Body of pancreas (tissue), 4 donors: ENCODE results near the gene DACH1. TPM values are rescaled to one million over a fixed set of nuclear protein-coding genes. Genes with fewer than 3 reads are reported as not detected.

Experiments used
- ATAC-seq: fragments of 150-250 bp; one replicate; pipeline ENCODE4 v1.9.1; 2016
- DNase-seq, 4 donors: peaks; one replicate each; pipeline ENCODE4 v3.0.0-alpha.2; 2019
- H3K27ac ChIP-seq, 4 donors: fragments of 200-600 bp; sonication (generic); 1 replicate in 3 of 4; 2 replicates in 1 of 4; pipeline versions ENCODE4 v1.5.1 to v1.6.1; 2016 to 2019; ENCODE audit warnings: mild to moderate bottlenecking in 1 of 4, mixed read lengths in 1 of 4, moderate library complexity in 1 of 4
- H3K27me3 ChIP-seq, 2 donors: fragments of 200-600 bp; sonication (generic); one replicate each; pipeline ENCODE4 v1.6.0; 2016; ENCODE audit warnings: mild to moderate bottlenecking in 1 of 2
- H3K36me3 ChIP-seq, 2 donors: fragments of 200-600 bp; sonication (generic); replicated peaks in 1 of 2; 2 replicates each; pipeline ENCODE4 v1.5.1; 2016; ENCODE audit warnings: low read depth in 2 of 2; ENCODE audit not compliant: insufficient read depth in 1 of 2
- H3K4me1 ChIP-seq: fragments of 200-600 bp; sonication (generic); one replicate; pipeline ENCODE4 v1.6.0; 2016
- H3K4me3 ChIP-seq, 2 donors: fragments of 200-600 bp; sonication (generic); 1 replicate in 1 of 2; 2 replicates in 1 of 2; pipeline ENCODE4 v1.5.1; 2016 to 2019
- H3K9me3 ChIP-seq, 3 donors: fragments of 200-600 bp; sonication (generic); 1 replicate in 2 of 3; 2 replicates in 1 of 3; pipeline ENCODE4 v1.5.1; 2016
- CTCF ChIP-seq, 7 experiments: fragments of 450-650 bp in 4 of 7; fragments of 200-600 bp in 3 of 7; sonication (generic) in 3 of 7; IDR thresholded peaks; one replicate each; pipeline ENCODE4 v1.5.1; 2016 to 2019; ENCODE audit warnings: antibody characterized with exemption in 7 of 7
- POLR2A ChIP-seq, 3 donors: fragments of 450-650 bp; IDR thresholded peaks; one replicate each; pipeline ENCODE4 v1.6.1; 2016; ENCODE audit warnings: antibody characterized with exemption in 3 of 3, mild to moderate bottlenecking in 2 of 3
- WGBS, 2 donors: methylation state at CpG; one replicate each; pipeline ENCODE4 v1.1.5; 2017; 5-methylcytosine and 5-hydroxymethylcytosine counted together
- intact Hi-C: fragments of 100-400 bp; cut with DNase I; formaldehyde crosslinking; loops from one replicate; pipeline ENCODE4 v1.15.1; 2023
- total RNA-seq, 2 donors: library from RNA; depleted of rRNA; stranded (reverse); fragments of >200 nt; gene quantifications; one replicate each; pipeline ENCODE4 v1.1.0, GENCODE V29; 2016

Gene DACH1
- total RNA-seq, 2 donors from 2014 or later, result 2.9 to 3.3 TPM

- DNase-seq (no peak), ATAC-seq (no peak)
- Histone ChIP-seq H3K36me3 (no peaks in the 10 kb centered on the region), H3K4me1 (no peaks in the 10 kb centered on the region), H3K27me3 (no peaks in the 10 kb centered on the region), H3K9me3 (no peaks in the 10 kb centered on the region), H3K4me3 (no peak overlapping the region), H3K27ac (no peak overlapping the region)
- WGBS, 2 donors, result 86 to 90% methylated on average over 2 of the region's 2 CpGs
- no peak for TF ChIP-seq POLR2A (IDR thresholded peaks at IDR 0.05)
- TF ChIP-seq CTCF (IDR thresholded peaks at IDR 0.05), result no peak
- intact Hi-C loops, result no loop called here
Observed at GRCh38 chr13:71457645-71458044, 409.4 kb downstream of the DACH1 start.

DNA sequence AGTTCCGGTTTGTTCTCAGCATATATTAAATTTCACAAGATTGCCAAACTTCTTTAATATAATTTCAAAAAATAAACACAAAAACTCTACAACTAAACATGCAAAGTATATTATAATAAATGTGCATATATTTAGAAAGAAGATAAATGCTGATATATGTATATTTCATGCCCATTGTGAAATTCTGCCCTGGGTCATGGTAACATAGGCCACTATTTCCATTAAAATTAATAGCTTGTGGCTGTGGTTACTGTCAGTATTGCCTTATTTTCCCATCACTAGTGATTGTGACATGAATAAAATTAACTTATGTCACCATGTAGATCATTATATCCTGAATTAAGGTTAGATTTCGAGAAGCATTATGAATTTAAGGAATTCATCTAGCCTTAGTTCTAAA is 410.9 kb downstream of the DACH1 start:
- WGBS, 2 donors, result 69 to 75% methylated on average over 2 of the region's 2 CpGs
- no peak for TF ChIP-seq POLR2A (IDR thresholded peaks at IDR 0.05)
- no peak for TF ChIP-seq CTCF (IDR thresholded peaks at IDR 0.05)
- intact Hi-C loops, result no loop called here

GRCh38 chr13:71454509-71454908 is 412.5 kb downstream of the DACH1 start:
- TF ChIP-seq POLR2A (IDR thresholded peaks at IDR 0.05) (no peak), CTCF (IDR thresholded peaks at IDR 0.05) (no peak)
- 82 to 100% methylated on average over 1 of the region's 1 CpG for WGBS, 2 donors
- intact Hi-C loops, result no loop called here
- Histone ChIP-seq H3K36me3 (no peaks in the 10 kb centered on the region), H3K4me3 (no peak overlapping the region), H3K27ac (no peak overlapping the region), H3K4me1 (no peaks in the 10 kb centered on the region), H3K27me3 (no peaks in the 10 kb centered on the region), H3K9me3 (no peaks in the 10 kb centered on the region)
- ATAC-seq (no peak), DNase-seq (no peak)

More for the DNA sequence above, 410.9 kb downstream of the DACH1 start:
- H3K27me3 ChIP-seq, result no peaks in the 10 kb centered on the region
- no peaks in the 10 kb centered on the region for H3K9me3 ChIP-seq
- no peaks in the 10 kb centered on the region for H3K4me1 ChIP-seq
- DNase-seq (no peak), ATAC-seq (no peak)
- no peak overlapping the region for H3K27ac ChIP-seq
- no peak overlapping the region for H3K4me3 ChIP-seq
- H3K36me3 ChIP-seq, result no peaks in the 10 kb centered on the region

DNA sequence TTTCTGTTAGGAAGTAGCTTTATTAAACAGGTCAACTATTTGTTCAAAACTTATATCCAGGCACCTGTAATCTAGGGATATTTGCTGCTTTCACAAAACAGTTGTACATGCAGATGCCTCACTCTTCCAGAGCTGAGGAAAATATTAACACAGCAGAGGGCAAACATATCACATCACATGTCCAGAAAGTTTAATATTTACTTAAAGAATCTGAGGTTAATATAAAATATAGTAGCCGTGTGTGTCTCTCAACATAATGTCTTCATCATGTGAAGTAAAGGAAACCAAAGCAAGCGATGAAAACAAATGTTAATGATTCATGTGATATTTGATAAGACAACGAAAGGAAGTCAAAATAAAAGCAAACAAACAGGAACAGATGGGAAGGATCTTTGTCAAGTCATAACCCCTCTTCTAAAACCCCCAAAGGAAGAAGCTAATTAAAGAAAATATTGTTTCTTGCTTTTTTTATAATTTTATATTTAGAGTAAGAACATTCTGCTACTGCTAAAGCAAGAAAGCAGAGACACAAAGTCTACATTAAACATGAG is 418.8 kb downstream of the DACH1 start:
- Histone ChIP-seq H3K9me3 (no peaks in the 10 kb centered on the region), H3K4me1 (peaks cover 9% of the 10 kb centered on the region), H3K27ac (no peak overlapping the region), H3K27me3 (no peaks in the 10 kb centered on the region), H3K4me3 (no peak overlapping the region), H3K36me3 (no peaks in the 10 kb centered on the region)
- intact Hi-C loops, result no loop called here
- WGBS, 2 donors, result 12 to 15% methylated on average over 3 of the region's 3 CpGs
- ATAC-seq (no peak), DNase-seq (no peak)
- TF ChIP-seq POLR2A (IDR thresholded peaks at IDR 0.05) (no peak), CTCF (IDR thresholded peaks at IDR 0.05) (no peak)

DNA sequence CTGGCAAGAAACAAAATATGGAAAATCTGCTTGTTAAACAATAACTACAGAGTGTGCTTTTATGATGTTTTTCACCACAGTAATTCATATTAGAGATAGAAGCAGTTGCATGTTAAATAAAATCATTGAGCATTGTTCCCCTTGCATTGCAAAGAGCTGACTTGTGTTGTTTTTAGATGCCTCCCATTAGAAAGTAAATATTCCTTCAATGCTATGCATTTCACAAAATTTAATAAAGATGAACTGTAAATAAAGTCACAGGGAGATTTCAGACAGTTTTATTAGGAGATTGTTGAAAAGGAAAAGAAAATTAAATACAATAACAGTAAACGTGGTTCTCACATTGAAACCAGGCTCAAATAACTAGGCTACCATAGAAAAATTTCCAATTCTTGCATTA is 429.3 kb downstream of the DACH1 start:
- Histone ChIP-seq H3K36me3 (no peaks in the 10 kb centered on the region), H3K27ac (no peak overlapping the region), H3K4me3 (no peak overlapping the region), H3K27me3 (no peaks in the 10 kb centered on the region), H3K4me1 (no peaks in the 10 kb centered on the region), H3K9me3 (no peaks in the 10 kb centered on the region)
- no peak for TF ChIP-seq POLR2A (IDR thresholded peaks at IDR 0.05)
- no peak for TF ChIP-seq CTCF (IDR thresholded peaks at IDR 0.05)
- DNase-seq (no peak), ATAC-seq (no peak)
- intact Hi-C loops, result no loop called here
- 46 to 50% methylated on average over 1 of the region's 1 CpG for WGBS, 2 donors
